HUES48 (cell line): ENCODE results near the gene DAO.

ENCODE experiments used
- H3K27ac ChIP-seq: one replicate; pipeline ENCODE4 v1.7.0; 2013; ENCODE audit warnings: low read depth, low read length, inconsistent platforms
- H3K27me3 ChIP-seq: 2 replicates; pipeline ENCODE4 v1.6.1; 2013; ENCODE audit warnings: mild to moderate bottlenecking, low read length; ENCODE audit not compliant: control insufficient read depth, insufficient read depth
- H3K36me3 ChIP-seq: 2 replicates; pipeline ENCODE4 v1.6.1; 2013; ENCODE audit warnings: low read length; ENCODE audit not compliant: control insufficient read depth, insufficient read depth
- H3K4me1 ChIP-seq: 2 replicates; pipeline ENCODE4 v1.6.1; 2013; ENCODE audit warnings: mild to moderate bottlenecking, low read length; ENCODE audit not compliant: control insufficient read depth, insufficient read depth
- H3K4me3 ChIP-seq: 2 replicates; pipeline ENCODE4 v1.5.1; 2013; ENCODE audit warnings: mild to moderate bottlenecking, low read depth, low read length
- H3K9ac ChIP-seq: 2 replicates; pipeline ENCODE4 v1.6.1; 2013; ENCODE audit warnings: mild to moderate bottlenecking, low read depth, low read length, moderate library complexity
- H3K9me3 ChIP-seq: 2 replicates; pipeline ENCODE4 v1.6.1; 2013; ENCODE audit warnings: low read length; ENCODE audit not compliant: control insufficient read depth, insufficient read depth

DAO gene

GRCh38 chr12:108947097-108947496, 67.2 kb downstream of the DAO start:
- Histone ChIP-seq H3K4me3 (no peak overlapping the region), H3K9me3 (0 out of 2 replicates have a peak, but pooled peaks cover 5% of the 10 kb centered on the region), H3K9ac (no peak overlapping the region), H3K36me3 (no peaks in the 10 kb centered on the region), H3K27me3 (no peaks in the 10 kb centered on the region), H3K27ac (no peak overlapping the region), H3K4me1 (no peaks in the 10 kb centered on the region)

- H3K27me3 ChIP-seq, result no peaks in the 10 kb centered on the region
- H3K27ac ChIP-seq, result no peak overlapping the region
- H3K4me3 ChIP-seq, result no peak overlapping the region
- 0 out of 2 replicates have a peak, but pooled peaks cover 5% of the 10 kb centered on the region for H3K9me3 ChIP-seq
- no peak overlapping the region for H3K9ac ChIP-seq
- H3K36me3 ChIP-seq, result no peaks in the 10 kb centered on the region
- no peaks in the 10 kb centered on the region for H3K4me1 ChIP-seq
These were observed 68.5 kb downstream of the DAO start for GRCh38 chr12:108948367-108948766.

GRCh38 chr12:108949976-108950375, 70.1 kb downstream of the DAO start:
- no peaks in the 10 kb centered on the region for H3K27me3 ChIP-seq
- no peak overlapping the region for H3K27ac ChIP-seq
- H3K9ac ChIP-seq, result no peak overlapping the region
- H3K4me3 ChIP-seq, result no peak overlapping the region
- H3K9me3 ChIP-seq, result 0 out of 2 replicates have a peak, but pooled peaks cover 5% of the 10 kb centered on the region
- H3K36me3 ChIP-seq, result no peaks in the 10 kb centered on the region
- H3K4me1 ChIP-seq, result no peaks in the 10 kb centered on the region
